MCF 10A (cell line): ENCODE measurements around the gene EIF2B1. TPM values are rescaled to one million over a fixed set of nuclear protein-coding genes. Genes with fewer than 3 reads are reported as not detected.

ENCODE experiments used
- BruUV-seq: library from RNA; stranded (reverse); fragments of 400-500 nt; replicated peaks from 2 replicates; lab custom pipeline; 2021; lab: Mats Ljungman, UMichigan
- CTCF ChIA-PET: fragments of 300-600 bp; sonication (Branson Sonifier 250); formaldehyde crosslinking; extraction: SDS; loops from one replicate; lab custom pipeline; 2021; ENCODE audit warnings: antibody characterized with exemption, inconsistent platforms; lab: Yijun Ruan, JAX
- POLR2A ChIA-PET: fragments of 300-600, 350-650 bp; sonication (Branson Sonifier 250); formaldehyde crosslinking; extraction: SDS; loops from one replicate; lab custom pipeline; 2020; ENCODE audit warnings: antibody characterized with exemption, inconsistent platforms; lab: Yijun Ruan, JAX
- DNase-seq: peaks from one replicate; pipeline ENCODE4 v3.0.0-alpha.2; 2018; ENCODE audit not compliant: unreplicated experiment
- H3K27ac Mint-ChIP-seq: one replicate; pipeline ENCODE4 v1.8.0; 2022; ENCODE audit warnings: mild to moderate bottlenecking, low read depth, mixed read lengths; ENCODE audit not compliant: unreplicated experiment
- H3K27me3 Mint-ChIP-seq: one replicate; pipeline ENCODE4 v1.8.0; 2022; ENCODE audit warnings: mixed read lengths; ENCODE audit not compliant: insufficient read depth, unreplicated experiment
- H3K36me3 Mint-ChIP-seq: one replicate; pipeline ENCODE4 v1.8.0; 2022; ENCODE audit warnings: mild to moderate bottlenecking, moderate library complexity, mixed read lengths; ENCODE audit not compliant: insufficient read depth, unreplicated experiment
- H3K4me1 Mint-ChIP-seq: one replicate; pipeline ENCODE4 v1.8.0; 2022; ENCODE audit warnings: mixed read lengths; ENCODE audit not compliant: insufficient read depth, unreplicated experiment
- H3K4me3 Mint-ChIP-seq: one replicate; pipeline ENCODE4 v1.8.0; 2022; ENCODE audit warnings: mild to moderate bottlenecking, moderate library complexity, mixed read lengths; ENCODE audit not compliant: unreplicated experiment
- H3K9me3 Mint-ChIP-seq: one replicate; pipeline ENCODE4 v1.8.0; 2022; ENCODE audit warnings: mixed read lengths; ENCODE audit not compliant: unreplicated experiment
- intact Hi-C: fragments of 100-400 bp; cut with micrococcal nuclease; formaldehyde crosslinking; loops from 2 replicates; pipeline ENCODE4 v1.14.1; 2022
- total RNA-seq: library from RNA; stranded (reverse); gene quantifications from 2 replicates; pipeline ENCODE4 v1.2.3, GENCODE V29; 2022
- TF ChIP-seq, protein P1 (sequence below): fragments of 200-600 bp; IDR thresholded peaks from one replicate; pipeline ENCODE4 v1.8.0; 2022; ENCODE audit warnings: antibody characterized with exemption, mild to moderate bottlenecking; ENCODE audit not compliant: unreplicated experiment

Gene EIF2B1
- total RNA-seq, 1 experiment from 2014 or later = 47.3 TPM

DNA sequence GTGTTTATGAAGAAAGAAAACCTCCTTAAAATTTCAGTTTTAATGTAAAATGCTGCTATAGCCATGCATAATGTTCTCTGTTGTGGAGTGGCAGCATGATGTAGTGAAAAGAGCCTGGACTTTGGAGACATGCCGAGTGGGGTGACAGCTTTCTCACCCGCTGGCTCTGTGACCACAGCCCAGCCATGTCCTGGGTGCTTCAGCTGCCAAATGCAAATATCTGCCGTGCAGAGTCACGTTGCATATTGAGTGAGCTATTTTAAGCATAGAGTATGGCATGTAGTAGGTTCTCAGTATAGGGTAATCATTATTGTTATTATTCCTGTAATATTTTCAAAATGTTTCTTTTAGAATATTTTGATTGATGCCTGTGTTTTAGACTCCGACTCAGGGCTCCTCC, 21.9 kb upstream of the EIF2B1 start:
- no TSS peak for BruUV-seq
- Mint-ChIP-seq H3K9me3 (no peaks in the 10 kb centered on the region), H3K4me3 (no peak overlapping the region), H3K4me1 (peaks cover 6% of the 10 kb centered on the region), H3K36me3 (peaks cover 73% of the 10 kb centered on the region), H3K27ac (no peak overlapping the region), H3K27me3 (no peaks in the 10 kb centered on the region)
- intact Hi-C loops = no loop called here
- TF ChIP-seq, protein P1, sequence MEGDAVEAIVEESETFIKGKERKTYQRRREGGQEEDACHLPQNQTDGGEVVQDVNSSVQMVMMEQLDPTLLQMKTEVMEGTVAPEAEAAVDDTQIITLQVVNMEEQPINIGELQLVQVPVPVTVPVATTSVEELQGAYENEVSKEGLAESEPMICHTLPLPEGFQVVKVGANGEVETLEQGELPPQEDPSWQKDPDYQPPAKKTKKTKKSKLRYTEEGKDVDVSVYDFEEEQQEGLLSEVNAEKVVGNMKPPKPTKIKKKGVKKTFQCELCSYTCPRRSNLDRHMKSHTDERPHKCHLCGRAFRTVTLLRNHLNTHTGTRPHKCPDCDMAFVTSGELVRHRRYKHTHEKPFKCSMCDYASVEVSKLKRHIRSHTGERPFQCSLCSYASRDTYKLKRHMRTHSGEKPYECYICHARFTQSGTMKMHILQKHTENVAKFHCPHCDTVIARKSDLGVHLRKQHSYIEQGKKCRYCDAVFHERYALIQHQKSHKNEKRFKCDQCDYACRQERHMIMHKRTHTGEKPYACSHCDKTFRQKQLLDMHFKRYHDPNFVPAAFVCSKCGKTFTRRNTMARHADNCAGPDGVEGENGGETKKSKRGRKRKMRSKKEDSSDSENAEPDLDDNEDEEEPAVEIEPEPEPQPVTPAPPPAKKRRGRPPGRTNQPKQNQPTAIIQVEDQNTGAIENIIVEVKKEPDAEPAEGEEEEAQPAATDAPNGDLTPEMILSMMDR = no peak
- no peak for DNase-seq
- ChIA-PET POLR2A (interaction anchor here (1.1 kb wide), 1 partner anchor 9 kb away, joined by 3 read pairs; no protein-coding TSS in a partner anchor), CTCF (interaction anchor here (0.7 kb wide), 1 partner anchor 534 kb away, joined by 3 read pairs; no protein-coding TSS in a partner anchor)

DNA sequence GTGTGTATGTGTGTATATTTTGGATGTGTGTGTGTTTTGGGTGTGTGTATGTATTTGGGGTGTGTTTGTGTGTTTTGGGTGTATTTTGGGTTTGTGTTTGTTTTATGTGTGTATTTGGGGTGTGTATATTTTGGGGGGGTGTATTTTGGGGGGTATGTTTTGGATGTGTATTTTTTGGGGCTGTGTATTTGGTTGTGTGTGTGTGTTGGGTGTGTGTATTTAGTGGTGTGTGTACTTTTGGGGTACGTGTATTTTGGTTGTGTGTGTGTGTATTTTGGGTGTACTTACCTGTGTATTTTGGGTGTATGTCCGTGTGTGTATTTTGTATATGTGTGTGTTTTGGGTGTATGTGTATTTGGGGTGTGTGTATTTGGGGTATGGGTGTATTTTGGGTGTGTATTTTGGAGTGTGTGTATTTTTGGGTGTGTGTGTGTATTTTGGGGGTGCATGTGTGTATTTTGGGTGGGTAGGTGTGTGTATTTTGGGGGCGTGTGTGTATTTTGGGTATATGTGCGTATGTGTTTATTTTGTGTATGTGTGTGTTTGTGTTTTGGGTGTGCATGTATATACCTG, 20.7 kb upstream of the EIF2B1 start:
- no peak overlapping the region for H3K27ac Mint-ChIP-seq
- H3K4me3 Mint-ChIP-seq = no peak overlapping the region
- no peak for DNase-seq
- intact Hi-C loops = no loop called here
- ChIA-PET POLR2A (no interaction called here), CTCF (no interaction called here)
- H3K27me3 Mint-ChIP-seq = no peaks in the 10 kb centered on the region
- no TSS peak for BruUV-seq
- TF ChIP-seq, protein P1 = no peak
- H3K9me3 Mint-ChIP-seq = no peaks in the 10 kb centered on the region
- peaks cover under 1% of the 10 kb centered on the region for H3K4me1 Mint-ChIP-seq
- peaks cover 85% of the 10 kb centered on the region for H3K36me3 Mint-ChIP-seq

GRCh38 chr12:123648401-123648800, 14.9 kb upstream of the EIF2B1 start:
- Mint-ChIP-seq H3K27ac (no peak overlapping the region), H3K9me3 (no peaks in the 10 kb centered on the region), H3K4me1 (no peaks in the 10 kb centered on the region), H3K27me3 (no peaks in the 10 kb centered on the region), H3K4me3 (no peak overlapping the region), H3K36me3 (peaks cover 100% of the 10 kb centered on the region)
- CTCF ChIA-PET = interaction anchor here (0.7 kb wide), 1 partner anchor 457 kb away, joined by 3 read pairs; no protein-coding TSS in a partner anchor
- intact Hi-C loops = no loop called here
- TF ChIP-seq, protein P1 = no peak
- DNase-seq = no peak
- BruUV-seq = no TSS peak
- POLR2A ChIA-PET = no interaction called here

- ChIA-PET POLR2A (interaction anchor here (1.1 to 1.5 kb wide), 2 partner anchors 10 to 15 kb away, joined by 3 to 5 read pairs; no protein-coding TSS in a partner anchor), CTCF (interaction anchor here (0.6 to 1.2 kb wide), 3 partner anchors 12 to 1511 kb away, joined by 3 to 5 read pairs (median 4); no protein-coding TSS in a partner anchor)
- no peaks in the 10 kb centered on the region for H3K4me1 Mint-ChIP-seq
- no peaks in the 10 kb centered on the region for H3K27me3 Mint-ChIP-seq
- H3K27ac Mint-ChIP-seq = no peak overlapping the region
- no peaks in the 10 kb centered on the region for H3K9me3 Mint-ChIP-seq
- BruUV-seq = no TSS peak
- H3K4me3 Mint-ChIP-seq = no peak overlapping the region
- H3K36me3 Mint-ChIP-seq = peaks cover 93% of the 10 kb centered on the region
- TF ChIP-seq, protein P1 = no peak
- DNase-seq = no peak
- intact Hi-C loops = no loop called here
These were observed 12.4 kb upstream of the EIF2B1 start for GRCh38 chr12:123645878-123646277.
